OCI-LY3 (cell line): ENCODE results near the gene SPATA12.

Experiments
- EZH2phosphoT487 ChIP-seq: fragments of 200-600 bp; shearing (Covaris generic); IDR thresholded peaks from 2 replicates; pipeline ENCODE4 v1.6.1; 2018; ENCODE audit warnings: antibody characterized with exemption, mixed run types, low read depth
- TF ChIP-seq, protein P1 (sequence below): fragments of 200-600, 300-600 bp; sonication (generic); IDR thresholded peaks from 2 replicates; pipeline ENCODE4 v1.5.1; 2014; ENCODE audit warnings: antibody characterized with exemption, low read length, low read depth

DNA sequence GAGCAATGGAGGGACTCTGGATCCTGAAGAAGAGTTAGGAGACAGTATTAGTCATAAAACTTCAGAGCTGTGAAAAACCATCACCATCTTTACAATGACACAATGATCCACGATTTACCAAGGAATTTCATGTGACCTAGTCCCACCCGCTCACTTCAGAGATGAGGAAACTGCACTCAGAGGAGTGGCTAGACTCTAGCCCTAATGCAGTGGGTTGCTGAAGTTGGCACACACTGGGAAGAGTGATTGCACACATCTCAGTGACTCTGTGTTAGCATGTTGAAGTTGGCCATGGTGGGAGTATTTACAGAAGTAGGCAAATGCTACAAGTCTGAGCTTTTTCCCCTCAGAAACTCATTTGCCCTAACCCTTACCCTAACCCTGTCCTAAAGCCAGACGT lies 35.2 kb upstream of the SPATA12 start:
- TF ChIP-seq, protein P1, sequence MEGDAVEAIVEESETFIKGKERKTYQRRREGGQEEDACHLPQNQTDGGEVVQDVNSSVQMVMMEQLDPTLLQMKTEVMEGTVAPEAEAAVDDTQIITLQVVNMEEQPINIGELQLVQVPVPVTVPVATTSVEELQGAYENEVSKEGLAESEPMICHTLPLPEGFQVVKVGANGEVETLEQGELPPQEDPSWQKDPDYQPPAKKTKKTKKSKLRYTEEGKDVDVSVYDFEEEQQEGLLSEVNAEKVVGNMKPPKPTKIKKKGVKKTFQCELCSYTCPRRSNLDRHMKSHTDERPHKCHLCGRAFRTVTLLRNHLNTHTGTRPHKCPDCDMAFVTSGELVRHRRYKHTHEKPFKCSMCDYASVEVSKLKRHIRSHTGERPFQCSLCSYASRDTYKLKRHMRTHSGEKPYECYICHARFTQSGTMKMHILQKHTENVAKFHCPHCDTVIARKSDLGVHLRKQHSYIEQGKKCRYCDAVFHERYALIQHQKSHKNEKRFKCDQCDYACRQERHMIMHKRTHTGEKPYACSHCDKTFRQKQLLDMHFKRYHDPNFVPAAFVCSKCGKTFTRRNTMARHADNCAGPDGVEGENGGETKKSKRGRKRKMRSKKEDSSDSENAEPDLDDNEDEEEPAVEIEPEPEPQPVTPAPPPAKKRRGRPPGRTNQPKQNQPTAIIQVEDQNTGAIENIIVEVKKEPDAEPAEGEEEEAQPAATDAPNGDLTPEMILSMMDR: no peak
- TF ChIP-seq EZH2phosphoT487: no peak
